ENCODE data around the gene LPO.

LPO gene

DNA sequence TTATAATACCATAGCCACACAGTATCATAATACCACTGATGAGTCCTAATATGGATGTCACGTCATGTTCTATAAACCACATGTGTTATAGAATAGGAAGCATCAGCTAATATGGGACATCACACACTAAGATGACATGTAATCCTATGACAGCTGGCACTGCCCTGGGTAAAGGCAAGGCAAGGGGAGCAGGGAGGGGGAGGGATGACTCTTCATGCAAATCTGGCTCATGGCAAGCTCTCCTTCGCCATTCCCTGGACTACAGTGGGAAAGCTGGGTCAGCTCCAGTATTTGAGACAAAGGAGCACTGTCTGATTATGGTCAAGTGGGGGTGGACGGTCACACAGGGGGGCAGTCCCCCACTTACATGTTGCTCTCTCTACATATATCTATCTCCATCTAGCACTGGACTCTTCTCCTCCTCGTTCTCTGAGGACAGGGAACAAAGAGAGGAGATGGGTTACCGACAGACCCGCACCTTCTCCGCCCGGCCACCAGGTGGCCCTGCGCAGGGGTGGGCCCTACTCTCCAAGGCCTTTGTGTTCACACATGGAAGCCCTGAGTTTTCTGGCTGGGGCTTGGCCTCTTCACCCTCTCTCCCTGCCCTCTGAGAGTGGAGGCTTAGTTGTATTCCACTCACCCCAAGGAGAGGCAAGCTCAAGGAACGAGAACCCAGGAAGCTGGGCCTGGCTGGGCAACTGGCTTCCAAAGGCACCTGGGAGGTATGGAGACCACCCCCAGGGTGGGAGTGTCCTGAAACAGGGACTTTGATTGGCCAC, 65.8 kb downstream of the LPO start:
- no peak for DNase-seq (ENCODE audit: low read depth, low spot score)

- no peak for DNase-seq (ENCODE audit: low read depth, low spot score)
Measured at GRCh38 chr17:58304750-58305486, 66.5 kb downstream of the LPO start.

DNA sequence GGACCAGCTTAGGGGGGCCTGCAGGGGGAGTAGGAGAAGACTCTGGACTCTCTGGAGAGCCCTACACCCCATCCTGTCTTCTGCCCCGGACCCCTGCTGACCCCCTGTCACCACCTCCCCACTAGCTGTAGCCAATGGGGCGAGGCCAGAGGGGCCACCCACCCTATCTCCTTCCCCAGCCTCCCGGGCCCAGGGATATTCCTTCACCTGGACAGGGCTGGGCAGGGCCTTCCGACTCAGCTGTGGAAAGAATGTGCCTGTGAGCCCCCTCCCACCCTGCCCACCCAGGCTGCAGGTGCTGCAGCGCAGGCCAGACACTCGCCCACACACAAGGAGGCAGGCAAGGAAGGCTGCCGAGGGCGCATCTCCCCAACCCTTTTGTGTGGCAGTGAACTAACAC, 67.2 kb downstream of the LPO start:
- DNase-seq (ENCODE audit: low read depth, low spot score): no peak

GRCh38 chr17:58306131-58306951, 68.0 kb downstream of the LPO start:
- DNase-seq (ENCODE audit: low read depth, low spot score): no peak

DNA sequence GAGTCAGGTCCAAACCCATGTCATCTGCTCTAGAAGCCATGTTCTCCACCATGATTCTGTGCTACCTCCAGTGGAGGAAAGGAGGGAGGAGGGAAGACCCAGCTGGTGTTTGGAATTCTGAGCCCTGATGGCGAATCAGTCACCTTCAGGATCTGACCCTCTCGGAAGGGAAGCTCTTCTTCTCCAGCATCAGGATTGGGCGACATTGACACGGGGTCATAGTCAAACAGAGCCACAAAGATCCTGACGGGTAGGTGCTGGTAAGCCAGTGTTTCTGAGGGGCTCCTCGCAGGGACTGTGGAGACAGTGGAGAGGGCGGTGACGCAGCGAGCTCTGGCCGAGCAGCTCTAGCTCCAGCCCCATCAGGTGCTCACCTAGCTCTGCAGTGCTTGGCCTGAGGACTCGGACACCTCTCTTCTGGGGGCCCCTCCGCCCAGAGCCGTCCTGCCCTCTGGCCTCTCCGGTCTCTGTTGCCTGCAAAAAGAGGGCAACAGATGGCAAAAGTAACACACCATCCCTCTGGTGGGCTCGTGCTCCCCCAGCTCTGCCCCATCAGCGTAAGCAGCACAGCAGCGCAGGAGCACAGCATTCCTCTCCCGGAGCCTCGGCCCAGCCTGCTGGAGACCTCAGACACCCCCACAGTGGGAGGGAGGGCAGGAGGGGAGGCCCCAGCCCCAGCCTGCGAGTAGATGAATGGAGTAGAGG, 69.2 kb downstream of the LPO start:
- no peak for DNase-seq (ENCODE audit: low read depth, low spot score)

DNA sequence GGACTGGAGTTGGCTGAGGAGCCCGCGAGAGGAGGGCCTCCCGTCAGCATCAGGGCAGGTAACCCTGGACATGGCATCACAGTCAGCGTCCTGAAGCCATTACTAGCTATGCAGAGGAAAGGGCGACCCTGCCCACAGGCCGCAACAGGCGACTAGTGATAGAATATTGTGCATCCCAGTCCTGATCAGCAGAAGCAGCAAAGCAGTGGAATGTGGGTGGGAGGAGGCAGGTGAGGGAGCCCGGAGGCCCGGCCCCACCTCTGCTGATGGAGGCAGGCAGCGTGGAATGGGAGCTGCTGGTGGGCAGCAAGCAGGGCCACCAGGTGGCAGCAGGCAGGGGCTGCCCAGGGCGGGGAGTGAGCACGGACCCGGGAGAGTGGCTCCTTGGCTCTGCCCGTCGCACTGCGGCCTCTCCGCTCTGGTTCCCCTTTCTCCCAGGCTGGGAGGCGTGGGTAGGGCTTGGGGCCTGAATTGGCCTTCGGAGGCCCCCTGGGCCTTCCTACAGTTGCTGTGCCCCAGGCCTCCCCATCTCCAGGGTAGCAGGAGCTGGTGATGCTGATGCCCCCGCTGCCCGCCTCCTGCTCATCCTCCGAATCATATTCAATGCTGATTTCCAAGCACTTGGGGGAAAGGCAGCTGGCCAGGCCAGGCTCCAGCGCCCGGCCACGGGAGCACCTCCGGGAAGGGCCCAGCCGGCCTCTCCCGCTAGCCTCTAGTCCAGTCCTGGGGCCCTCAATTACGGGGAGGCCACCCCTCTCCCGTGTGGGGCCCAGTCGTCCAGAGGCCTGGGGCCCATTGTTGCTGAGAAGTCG, 70.0 kb downstream of the LPO start:
- no peak for DNase-seq (ENCODE audit: low read depth, low spot score)

- no peak for DNase-seq (ENCODE audit: low read depth, low spot score)
Measured at GRCh38 chr17:58308985-58309917, 70.9 kb downstream of the LPO start.

DNA sequence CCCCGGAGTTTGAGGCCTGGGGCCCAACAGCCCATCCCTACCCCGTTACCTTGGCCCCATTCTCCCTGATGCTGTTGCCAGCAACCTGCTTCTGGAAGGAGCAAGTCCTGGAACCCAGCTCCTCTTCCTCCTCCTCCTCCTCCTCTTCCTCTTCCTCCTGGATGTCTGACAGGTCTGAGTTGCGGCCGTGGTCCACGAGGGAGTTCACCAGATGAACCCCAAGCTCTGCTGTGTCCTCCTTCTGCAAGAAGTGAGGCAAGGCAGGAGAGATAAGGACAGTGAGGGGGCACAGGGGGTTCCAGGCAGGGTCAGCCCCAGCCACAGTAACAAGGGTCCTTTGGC, 71.5 kb downstream of the LPO start:
- no peak for DNase-seq (ENCODE audit: low read depth, low spot score)

GRCh38 chr17:58310511-58311428, 72.4 kb downstream of the LPO start:
- DNase-seq (ENCODE audit: low read depth, low spot score): no peak

GRCh38 chr17:58311429-58311894, 73.1 kb downstream of the LPO start:
- no peak for DNase-seq (ENCODE audit: low read depth, low spot score)

GRCh38 chr17:58312021-58312630, 73.7 kb downstream of the LPO start:
- DNase-seq (ENCODE audit: low read depth, low spot score): no peak

GRCh38 chr17:58312829-58313228, 74.4 kb downstream of the LPO start:
- no peak for DNase-seq (ENCODE audit: low read depth, low spot score)

- no peak for DNase-seq (ENCODE audit: low read depth, low spot score)
Measured at GRCh38 chr17:58313815-58314705, 75.7 kb downstream of the LPO start.

DNA sequence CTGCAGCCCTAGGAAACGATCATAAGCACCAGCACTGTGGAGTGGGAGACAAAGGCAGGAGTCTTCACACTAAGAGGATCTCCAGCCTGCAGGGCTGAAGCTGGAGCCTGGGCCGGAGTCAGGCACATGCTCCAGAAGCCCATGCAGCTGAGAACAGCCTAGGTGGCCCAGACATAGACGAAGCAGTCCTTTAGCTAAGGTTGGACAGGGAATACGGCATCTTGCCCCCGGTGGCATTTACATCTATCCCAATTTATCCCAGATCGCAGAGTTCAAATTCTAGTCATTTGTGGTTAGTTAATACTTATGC, 76.3 kb downstream of the LPO start:
- DNase-seq (ENCODE audit: low read depth, low spot score): no peak

DNA sequence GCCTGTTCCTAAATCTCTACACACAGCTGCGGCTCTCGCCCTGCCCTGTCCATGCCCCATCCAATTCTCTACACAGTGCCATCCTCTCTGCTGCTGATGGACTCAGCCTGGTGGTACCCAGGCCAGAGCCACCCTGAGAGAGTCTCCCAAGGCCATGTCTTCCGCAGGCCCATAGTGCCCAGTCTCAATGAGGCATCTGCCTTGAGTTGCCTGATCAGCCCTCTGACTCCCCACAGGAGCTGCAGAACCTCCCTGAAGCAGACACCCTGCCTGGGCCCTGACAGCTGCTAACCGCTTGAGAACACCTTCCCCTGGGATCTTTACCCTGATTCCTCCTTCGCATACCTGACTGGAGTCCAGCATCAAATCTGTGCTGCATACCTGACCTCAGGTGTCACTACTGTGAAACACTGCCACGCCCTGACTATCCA, 76.9 kb downstream of the LPO start:
- no peak for DNase-seq (ENCODE audit: low read depth, low spot score)

DNA sequence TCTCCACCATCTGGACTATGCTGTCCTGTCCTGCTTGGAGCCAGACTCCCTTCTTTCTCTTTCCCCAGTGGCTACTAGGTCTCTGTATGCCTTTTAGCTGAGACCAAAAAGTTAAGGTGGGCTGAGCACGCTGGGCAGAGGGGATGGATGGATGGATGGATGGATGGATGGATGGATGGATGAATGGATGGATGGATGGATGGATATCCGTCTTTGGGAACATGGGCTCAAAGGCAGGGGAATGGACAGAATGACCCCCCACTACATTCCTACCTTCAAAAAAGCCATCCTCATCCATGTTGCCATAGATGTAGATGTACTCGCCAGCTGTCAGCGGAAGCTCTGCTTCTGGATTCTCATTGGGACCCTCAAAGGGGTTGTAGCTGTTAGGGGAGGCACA, 77.4 kb downstream of the LPO start:
- DNase-seq (ENCODE audit: low read depth, low spot score): no peak

DNA sequence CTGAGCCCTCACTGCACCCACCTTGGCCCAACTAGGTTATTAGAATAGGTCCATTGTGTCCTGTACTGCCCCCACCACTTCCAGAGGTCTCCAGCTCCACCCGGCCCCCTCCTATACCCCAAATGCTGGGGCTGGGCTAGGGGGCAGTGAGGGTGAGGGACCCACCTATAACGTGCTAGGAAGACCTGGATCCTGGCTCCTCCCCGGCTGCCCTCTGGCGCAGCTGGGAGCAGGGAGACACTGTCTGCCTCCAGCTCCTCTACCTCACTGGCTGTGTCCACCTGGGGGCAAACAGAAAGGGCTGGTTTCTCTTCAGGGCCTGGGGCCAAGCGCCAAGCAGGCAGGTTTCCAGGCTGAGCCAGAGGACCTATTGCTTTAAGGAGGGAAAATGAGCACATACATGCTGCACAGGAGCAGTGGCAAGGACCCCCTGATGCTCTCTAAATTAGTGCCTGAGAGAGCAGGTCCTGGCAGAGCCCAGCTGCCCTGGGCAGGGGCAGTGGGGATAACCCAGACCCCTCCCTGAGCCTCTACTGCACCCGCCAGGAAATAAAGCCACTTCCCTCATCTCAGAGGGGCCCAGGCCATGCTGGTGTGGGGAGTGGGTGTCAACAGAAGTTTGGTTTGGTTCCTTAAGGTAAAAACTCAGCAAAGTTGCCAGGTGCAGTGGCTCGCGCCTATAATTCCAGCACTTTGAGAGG, 78.0 kb downstream of the LPO start:
- DNase-seq (ENCODE audit: low read depth, low spot score): no peak

All from iPS DF 19.7 (cell line).